SK-N-SH (cell line): ENCODE measurements around the gene CCDC167.

Experiments used
- POLR2AphosphoS5 ChIP-seq: IDR thresholded peaks from 2 replicates; pipeline ENCODE4 v1.6.1; 2012; ENCODE audit warnings: low read depth, low read length
- TAF1 ChIP-seq: IDR thresholded peaks from 2 replicates; pipeline ENCODE4 v1.6.1; 2012; ENCODE audit warnings: low read depth, mild to moderate bottlenecking, low read length, moderate library complexity, borderline replicate concordance
- TF ChIP-seq, protein P1 (sequence below): fragments of 200-600 bp; sonication (generic); IDR thresholded peaks from 2 replicates; pipeline ENCODE4 v1.6.1; 2017; ENCODE audit warnings: antibody characterized with exemption, mild to moderate bottlenecking, moderate library complexity
- TF ChIP-seq, protein P2 (sequence below): IDR thresholded peaks from 2 replicates; pipeline ENCODE4 v1.6.1; 2012; ENCODE audit warnings: mild to moderate bottlenecking, low read depth, low read length, moderate library complexity

DNA sequence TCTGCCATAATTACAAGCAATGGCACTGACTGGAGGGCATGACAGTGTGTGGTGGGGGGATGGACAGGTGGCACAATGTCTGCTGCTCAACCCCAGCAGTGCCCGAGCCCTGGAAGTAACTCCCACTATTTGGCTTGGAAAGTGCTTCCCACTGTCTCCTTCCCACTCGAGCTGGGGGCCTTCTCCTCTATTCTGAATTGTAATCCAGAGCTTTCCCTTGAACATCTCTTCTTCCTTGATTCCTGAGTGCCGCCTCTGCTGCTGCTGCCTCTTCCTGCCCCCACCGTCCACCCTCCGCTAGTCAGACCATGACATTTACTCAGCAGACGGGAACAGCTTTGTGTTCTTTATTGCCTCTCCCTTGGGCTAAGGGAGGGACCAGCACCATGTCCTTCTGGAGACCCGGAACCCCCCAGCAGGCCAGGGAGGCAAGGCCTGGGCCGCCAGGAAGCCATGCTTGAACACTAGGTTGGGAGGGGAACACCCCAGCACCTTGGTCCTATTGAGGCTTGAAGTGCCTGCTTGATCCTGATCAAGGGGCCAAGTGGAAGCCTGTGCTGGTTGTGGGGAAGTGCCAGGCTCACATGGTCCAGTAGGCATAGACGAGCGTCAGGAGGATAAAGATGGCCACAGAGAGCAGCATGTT is 17.0 kb downstream of the CCDC167 start:
- TF ChIP-seq TAF1 = no peak
- TF ChIP-seq, protein P1, sequence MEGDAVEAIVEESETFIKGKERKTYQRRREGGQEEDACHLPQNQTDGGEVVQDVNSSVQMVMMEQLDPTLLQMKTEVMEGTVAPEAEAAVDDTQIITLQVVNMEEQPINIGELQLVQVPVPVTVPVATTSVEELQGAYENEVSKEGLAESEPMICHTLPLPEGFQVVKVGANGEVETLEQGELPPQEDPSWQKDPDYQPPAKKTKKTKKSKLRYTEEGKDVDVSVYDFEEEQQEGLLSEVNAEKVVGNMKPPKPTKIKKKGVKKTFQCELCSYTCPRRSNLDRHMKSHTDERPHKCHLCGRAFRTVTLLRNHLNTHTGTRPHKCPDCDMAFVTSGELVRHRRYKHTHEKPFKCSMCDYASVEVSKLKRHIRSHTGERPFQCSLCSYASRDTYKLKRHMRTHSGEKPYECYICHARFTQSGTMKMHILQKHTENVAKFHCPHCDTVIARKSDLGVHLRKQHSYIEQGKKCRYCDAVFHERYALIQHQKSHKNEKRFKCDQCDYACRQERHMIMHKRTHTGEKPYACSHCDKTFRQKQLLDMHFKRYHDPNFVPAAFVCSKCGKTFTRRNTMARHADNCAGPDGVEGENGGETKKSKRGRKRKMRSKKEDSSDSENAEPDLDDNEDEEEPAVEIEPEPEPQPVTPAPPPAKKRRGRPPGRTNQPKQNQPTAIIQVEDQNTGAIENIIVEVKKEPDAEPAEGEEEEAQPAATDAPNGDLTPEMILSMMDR = no peak
- TF ChIP-seq POLR2AphosphoS5 = no peak
- TF ChIP-seq, protein P2, sequence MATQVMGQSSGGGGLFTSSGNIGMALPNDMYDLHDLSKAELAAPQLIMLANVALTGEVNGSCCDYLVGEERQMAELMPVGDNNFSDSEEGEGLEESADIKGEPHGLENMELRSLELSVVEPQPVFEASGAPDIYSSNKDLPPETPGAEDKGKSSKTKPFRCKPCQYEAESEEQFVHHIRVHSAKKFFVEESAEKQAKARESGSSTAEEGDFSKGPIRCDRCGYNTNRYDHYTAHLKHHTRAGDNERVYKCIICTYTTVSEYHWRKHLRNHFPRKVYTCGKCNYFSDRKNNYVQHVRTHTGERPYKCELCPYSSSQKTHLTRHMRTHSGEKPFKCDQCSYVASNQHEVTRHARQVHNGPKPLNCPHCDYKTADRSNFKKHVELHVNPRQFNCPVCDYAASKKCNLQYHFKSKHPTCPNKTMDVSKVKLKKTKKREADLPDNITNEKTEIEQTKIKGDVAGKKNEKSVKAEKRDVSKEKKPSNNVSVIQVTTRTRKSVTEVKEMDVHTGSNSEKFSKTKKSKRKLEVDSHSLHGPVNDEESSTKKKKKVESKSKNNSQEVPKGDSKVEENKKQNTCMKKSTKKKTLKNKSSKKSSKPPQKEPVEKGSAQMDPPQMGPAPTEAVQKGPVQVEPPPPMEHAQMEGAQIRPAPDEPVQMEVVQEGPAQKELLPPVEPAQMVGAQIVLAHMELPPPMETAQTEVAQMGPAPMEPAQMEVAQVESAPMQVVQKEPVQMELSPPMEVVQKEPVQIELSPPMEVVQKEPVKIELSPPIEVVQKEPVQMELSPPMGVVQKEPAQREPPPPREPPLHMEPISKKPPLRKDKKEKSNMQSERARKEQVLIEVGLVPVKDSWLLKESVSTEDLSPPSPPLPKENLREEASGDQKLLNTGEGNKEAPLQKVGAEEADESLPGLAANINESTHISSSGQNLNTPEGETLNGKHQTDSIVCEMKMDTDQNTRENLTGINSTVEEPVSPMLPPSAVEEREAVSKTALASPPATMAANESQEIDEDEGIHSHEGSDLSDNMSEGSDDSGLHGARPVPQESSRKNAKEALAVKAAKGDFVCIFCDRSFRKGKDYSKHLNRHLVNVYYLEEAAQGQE = no peak
